Activated CD4-positive, alpha-beta memory T cell treated with anti-CD3 and anti-CD28 coated beads, Interleukin-2, amount 10 ng/mL, durations not matched to agents 7 days and 5 days (primary cell): ENCODE data around the gene VEGFC. TPM values are rescaled to one million over a fixed set of nuclear protein-coding genes. Genes with fewer than 3 reads are reported as not detected.

ENCODE experiments used
- CTCF ChIA-PET: fragments of 350-600 bp; sonication (Branson Sonifier 250); formaldehyde crosslinking; loops from one replicate; lab custom pipeline; 2021; ENCODE audit warnings: antibody characterized with exemption, inconsistent platforms; lab: Charles Lee
- POLR2A ChIA-PET: fragments of 350-600 bp; sonication (Branson Sonifier 250); formaldehyde crosslinking; loops from one replicate; lab custom pipeline; 2021; ENCODE audit warnings: antibody characterized with exemption; lab: Charles Lee
- DNase-seq: peaks from one replicate; pipeline ENCODE4 v3.0.0-alpha.2; 2020
- H3K27ac Mint-ChIP-seq: one replicate; pipeline ENCODE4 v1.8.0; 2021; ENCODE audit warnings: mild to moderate bottlenecking, mixed read lengths
- H3K27me3 Mint-ChIP-seq: one replicate; pipeline ENCODE4 v1.8.0; 2021; ENCODE audit warnings: mixed read lengths
- H3K36me3 Mint-ChIP-seq: one replicate; pipeline ENCODE4 v1.8.0; 2021; ENCODE audit warnings: low read depth, mixed read lengths
- H3K4me1 Mint-ChIP-seq: one replicate; pipeline ENCODE4 v1.8.0; 2021; ENCODE audit warnings: mixed read lengths
- H3K4me3 Mint-ChIP-seq: one replicate; pipeline ENCODE4 v1.8.0; 2021; ENCODE audit warnings: mild to moderate bottlenecking, mixed read lengths
- H3K9me3 Mint-ChIP-seq: one replicate; pipeline ENCODE4 v1.8.0; 2021; ENCODE audit warnings: mixed read lengths
- total RNA-seq, 2 experiments: library from RNA; stranded (reverse); gene quantifications; one replicate each; pipeline ENCODE4 v1.2.3, GENCODE V29; 2021

VEGFC gene
- total RNA-seq, 2 experiments from 2014 or later: not detected

GRCh38 chr4:176769514-176769913 is 23.2 kb downstream of the VEGFC start:
- no peak overlapping the region for H3K27ac Mint-ChIP-seq
- CTCF ChIA-PET: no interaction called here
- no peak for DNase-seq
- H3K9me3 Mint-ChIP-seq: no peaks in the 10 kb centered on the region
- H3K36me3 Mint-ChIP-seq: no peaks in the 10 kb centered on the region
- no peaks in the 10 kb centered on the region for H3K27me3 Mint-ChIP-seq
- no peaks in the 10 kb centered on the region for H3K4me1 Mint-ChIP-seq
- H3K4me3 Mint-ChIP-seq: no peak overlapping the region
- POLR2A ChIA-PET: no interaction called here

- Mint-ChIP-seq H3K27me3 (no peaks in the 10 kb centered on the region), H3K27ac (no peak overlapping the region), H3K4me3 (no peak overlapping the region), H3K9me3 (no peaks in the 10 kb centered on the region), H3K4me1 (no peaks in the 10 kb centered on the region), H3K36me3 (no peaks in the 10 kb centered on the region)
- ChIA-PET CTCF (no interaction called here), POLR2A (no interaction called here)
- no peak for DNase-seq
Observed at GRCh38 chr4:176767183-176767582, 25.5 kb downstream of the VEGFC start.

- Mint-ChIP-seq H3K27ac (no peak overlapping the region), H3K4me3 (no peak overlapping the region), H3K9me3 (no peaks in the 10 kb centered on the region), H3K4me1 (no peaks in the 10 kb centered on the region), H3K27me3 (no peaks in the 10 kb centered on the region), H3K36me3 (no peaks in the 10 kb centered on the region)
- ChIA-PET CTCF (interaction anchor here (0.8 kb wide), 1 partner anchor 284 kb away, joined by 3 read pairs; no protein-coding TSS in a partner anchor), POLR2A (no interaction called here)
- DNase-seq: no peak
Observed at GRCh38 chr4:176762661-176763308, 29.9 kb downstream of the VEGFC start.

GRCh38 chr4:176761872-176762271 is 30.9 kb downstream of the VEGFC start:
- Mint-ChIP-seq H3K4me3 (no peak overlapping the region), H3K36me3 (no peaks in the 10 kb centered on the region), H3K9me3 (no peaks in the 10 kb centered on the region), H3K4me1 (no peaks in the 10 kb centered on the region), H3K27ac (no peak overlapping the region), H3K27me3 (no peaks in the 10 kb centered on the region)
- ChIA-PET CTCF (no interaction called here), POLR2A (no interaction called here)
- no peak for DNase-seq

- Mint-ChIP-seq H3K27ac (no peak overlapping the region), H3K9me3 (no peaks in the 10 kb centered on the region), H3K4me1 (no peaks in the 10 kb centered on the region), H3K4me3 (no peak overlapping the region), H3K27me3 (no peaks in the 10 kb centered on the region), H3K36me3 (no peaks in the 10 kb centered on the region)
- CTCF ChIA-PET: no interaction called here
- POLR2A ChIA-PET: no interaction called here
- no peak for DNase-seq
Observed at GRCh38 chr4:176760471-176760870, 32.3 kb downstream of the VEGFC start.

- Mint-ChIP-seq H3K27ac (no peak overlapping the region), H3K27me3 (no peaks in the 10 kb centered on the region), H3K4me1 (no peaks in the 10 kb centered on the region), H3K4me3 (no peak overlapping the region), H3K36me3 (no peaks in the 10 kb centered on the region), H3K9me3 (no peaks in the 10 kb centered on the region)
- ChIA-PET POLR2A (no interaction called here), CTCF (no interaction called here)
- no peak for DNase-seq
Observed at GRCh38 chr4:176758731-176759130, 34.0 kb downstream of the VEGFC start.

GRCh38 chr4:176758323-176758722 is 34.4 kb downstream of the VEGFC start:
- CTCF ChIA-PET: no interaction called here
- Mint-ChIP-seq H3K27me3 (no peaks in the 10 kb centered on the region), H3K27ac (no peak overlapping the region), H3K4me1 (no peaks in the 10 kb centered on the region), H3K4me3 (no peak overlapping the region), H3K36me3 (no peaks in the 10 kb centered on the region), H3K9me3 (no peaks in the 10 kb centered on the region)
- no peak for DNase-seq
- POLR2A ChIA-PET: no interaction called here

- CTCF ChIA-PET: no interaction called here
- H3K27ac Mint-ChIP-seq: no peak overlapping the region
Observed at GRCh38 chr4:176755613-176756012, 37.1 kb downstream of the VEGFC start.

GRCh38 chr4:176755001-176755400 is 37.7 kb downstream of the VEGFC start:
- H3K36me3 Mint-ChIP-seq: no peaks in the 10 kb centered on the region
- ChIA-PET CTCF (no interaction called here), POLR2A (no interaction called here)
- no peaks in the 10 kb centered on the region for H3K4me1 Mint-ChIP-seq
- H3K27me3 Mint-ChIP-seq: no peaks in the 10 kb centered on the region
- H3K4me3 Mint-ChIP-seq: no peak overlapping the region
- DNase-seq: no peak
- H3K27ac Mint-ChIP-seq: no peak overlapping the region
- no peaks in the 10 kb centered on the region for H3K9me3 Mint-ChIP-seq

More at GRCh38 chr4:176755613-176756012, 37.1 kb downstream of the VEGFC start:
- DNase-seq: no peak
- POLR2A ChIA-PET: no interaction called here
- Mint-ChIP-seq H3K36me3 (no peaks in the 10 kb centered on the region), H3K9me3 (no peaks in the 10 kb centered on the region), H3K4me3 (no peak overlapping the region), H3K4me1 (no peaks in the 10 kb centered on the region), H3K27me3 (no peaks in the 10 kb centered on the region)

- H3K4me3 Mint-ChIP-seq: no peak overlapping the region
- H3K27me3 Mint-ChIP-seq: no peaks in the 10 kb centered on the region
- CTCF ChIA-PET: no interaction called here
- no peaks in the 10 kb centered on the region for H3K36me3 Mint-ChIP-seq
- POLR2A ChIA-PET: no interaction called here
- H3K9me3 Mint-ChIP-seq: no peaks in the 10 kb centered on the region
- no peak overlapping the region for H3K27ac Mint-ChIP-seq
- H3K4me1 Mint-ChIP-seq: no peaks in the 10 kb centered on the region
- DNase-seq: no peak
Observed at GRCh38 chr4:176753049-176753448, 39.7 kb downstream of the VEGFC start.

- Mint-ChIP-seq H3K27me3 (no peaks in the 10 kb centered on the region), H3K9me3 (no peaks in the 10 kb centered on the region), H3K27ac (no peak overlapping the region), H3K4me1 (no peaks in the 10 kb centered on the region), H3K4me3 (no peak overlapping the region), H3K36me3 (no peaks in the 10 kb centered on the region)
- ChIA-PET POLR2A (no interaction called here), CTCF (no interaction called here)
- no peak for DNase-seq
Observed at GRCh38 chr4:176752191-176752749, 40.5 kb downstream of the VEGFC start.

GRCh38 chr4:176751061-176751460 is 41.7 kb downstream of the VEGFC start:
- no peaks in the 10 kb centered on the region for H3K9me3 Mint-ChIP-seq
- no peaks in the 10 kb centered on the region for H3K4me1 Mint-ChIP-seq
- H3K27ac Mint-ChIP-seq: no peak overlapping the region
- ChIA-PET CTCF (no interaction called here), POLR2A (no interaction called here)
- no peaks in the 10 kb centered on the region for H3K36me3 Mint-ChIP-seq
- H3K4me3 Mint-ChIP-seq: no peak overlapping the region
- DNase-seq: no peak
- H3K27me3 Mint-ChIP-seq: no peaks in the 10 kb centered on the region

- H3K27me3 Mint-ChIP-seq: no peaks in the 10 kb centered on the region
- H3K36me3 Mint-ChIP-seq: no peaks in the 10 kb centered on the region
- ChIA-PET POLR2A (no interaction called here), CTCF (no interaction called here)
- no peak overlapping the region for H3K4me3 Mint-ChIP-seq
- no peak overlapping the region for H3K27ac Mint-ChIP-seq
- no peaks in the 10 kb centered on the region for H3K4me1 Mint-ChIP-seq
- DNase-seq: no peak
- no peaks in the 10 kb centered on the region for H3K9me3 Mint-ChIP-seq
Observed at GRCh38 chr4:176746846-176747245, 45.9 kb downstream of the VEGFC start.

- Mint-ChIP-seq H3K27ac (no peak overlapping the region), H3K4me1 (no peaks in the 10 kb centered on the region), H3K36me3 (no peaks in the 10 kb centered on the region), H3K4me3 (no peak overlapping the region), H3K27me3 (no peaks in the 10 kb centered on the region), H3K9me3 (no peaks in the 10 kb centered on the region)
- ChIA-PET CTCF (no interaction called here), POLR2A (no interaction called here)
- DNase-seq: no peak
Observed at GRCh38 chr4:176745902-176746301, 46.8 kb downstream of the VEGFC start.
